ENCODE results near the gene NOS3. TPM values are rescaled to one million over a fixed set of nuclear protein-coding genes. Genes with fewer than 3 reads are reported as not detected.

NOS3 gene
- 6.7 and 13.0 TPM in 2 replicates for total RNA-seq (2014; rRNA removed; shearing (Covaris generic))

DNA sequence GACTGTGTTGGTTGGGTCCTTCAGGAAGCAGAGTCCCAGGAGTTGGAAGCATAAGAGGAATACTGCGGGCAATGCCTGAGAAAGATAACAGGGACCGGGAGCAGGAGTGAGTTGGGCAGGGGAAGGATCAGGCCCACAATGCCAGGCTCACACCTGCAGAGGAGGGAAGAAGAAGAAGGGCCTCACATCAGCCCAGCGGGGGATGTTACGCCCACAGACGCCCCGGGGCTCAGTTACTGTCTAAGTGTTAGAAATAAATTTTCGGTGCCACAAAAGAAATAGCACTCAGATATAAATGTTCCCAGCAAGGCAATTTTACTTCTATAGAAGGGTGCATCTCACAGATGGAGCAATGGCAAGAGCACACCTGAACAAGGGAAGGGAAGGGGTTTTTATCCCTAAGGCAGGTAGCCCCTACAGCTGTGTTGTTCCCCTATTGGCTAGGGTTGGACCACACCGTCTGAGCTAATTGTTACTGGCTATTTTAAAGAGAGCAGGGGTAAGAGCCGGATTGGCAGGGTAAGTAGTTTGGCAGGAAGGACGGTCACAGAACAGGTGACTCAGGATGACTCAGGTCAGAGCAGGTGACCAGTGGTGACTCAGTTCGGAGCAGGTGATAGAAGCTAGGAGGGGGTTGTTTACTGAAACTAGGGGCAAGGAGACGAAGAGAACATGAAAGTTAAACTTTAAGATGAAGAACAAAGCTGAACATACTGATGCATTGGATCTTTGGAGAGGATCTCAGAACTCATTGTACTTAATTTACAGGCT is at the start of gene NOS3:
Gene NOS3 (plus strand): TSS at position 602 of the 771 bp plus-strand sequence. CDS start 2,787 bp downstream, outside the sequence.
- DNase-seq (ENCODE audit: low spot score): no peak

DNA sequence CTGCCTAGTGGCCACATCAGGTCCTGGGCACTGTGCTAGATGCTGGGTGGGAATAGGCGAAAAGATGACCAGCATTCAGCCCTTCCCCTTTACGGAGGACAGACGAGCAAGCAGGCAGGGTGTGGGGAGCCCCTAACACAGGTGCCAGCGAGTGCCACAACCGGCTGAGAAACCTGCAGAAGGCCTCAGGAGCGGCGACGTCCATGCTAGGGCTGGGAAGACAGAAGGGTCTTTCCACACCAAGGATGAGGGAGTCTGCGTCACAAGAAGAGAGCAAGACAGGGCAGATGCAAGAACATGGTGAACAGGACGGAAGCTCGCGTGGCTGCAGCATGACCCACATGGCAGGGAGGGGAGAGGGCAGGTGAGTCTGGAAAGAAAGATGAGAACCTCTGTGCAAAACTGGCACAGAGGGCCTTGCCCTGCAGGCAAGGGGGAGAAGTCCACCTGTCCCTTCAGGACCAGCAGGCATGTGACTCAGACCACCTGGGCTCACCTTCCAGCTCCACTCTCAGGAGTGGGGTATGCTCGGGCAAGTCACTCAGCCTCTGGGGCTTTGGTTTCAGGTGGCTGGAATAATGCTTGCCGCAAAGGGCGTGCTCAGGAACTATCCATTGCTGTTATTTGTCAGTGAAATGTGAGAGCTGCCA is 49.3 kb upstream of the NOS3 start:
- no peak for DNase-seq (ENCODE audit: low spot score)

DNA sequence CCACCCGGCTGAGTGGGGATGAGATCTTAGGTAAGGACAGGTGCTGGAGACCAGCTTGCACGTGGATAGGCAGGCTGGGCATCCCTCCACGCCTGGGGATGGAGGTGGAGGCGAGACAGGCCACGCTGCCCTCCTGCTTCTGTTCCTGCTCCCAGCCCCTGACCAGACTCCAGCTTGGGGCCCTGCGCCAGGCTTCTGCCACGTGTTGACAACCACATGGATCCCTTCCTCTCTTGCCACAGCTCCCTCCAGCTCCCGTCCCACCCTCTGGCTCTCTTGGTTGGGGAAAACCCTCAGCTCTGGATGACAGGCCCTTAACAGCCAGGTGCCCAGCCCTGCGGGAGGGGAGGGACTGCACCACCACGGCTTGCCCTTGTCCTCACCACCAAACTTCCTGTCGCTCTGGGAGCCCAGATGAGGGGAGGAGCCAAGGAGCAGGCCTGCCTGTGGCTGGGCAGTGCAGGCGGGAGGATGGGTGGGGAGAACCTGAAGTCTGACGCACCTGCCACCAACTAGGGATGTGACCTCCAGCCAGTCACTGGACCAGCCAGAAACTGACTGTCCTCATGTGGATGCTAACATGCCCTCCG is 48.7 kb upstream of the NOS3 start:
- peak; percentile 77 for DNase-seq (ENCODE audit: low spot score)

DNA sequence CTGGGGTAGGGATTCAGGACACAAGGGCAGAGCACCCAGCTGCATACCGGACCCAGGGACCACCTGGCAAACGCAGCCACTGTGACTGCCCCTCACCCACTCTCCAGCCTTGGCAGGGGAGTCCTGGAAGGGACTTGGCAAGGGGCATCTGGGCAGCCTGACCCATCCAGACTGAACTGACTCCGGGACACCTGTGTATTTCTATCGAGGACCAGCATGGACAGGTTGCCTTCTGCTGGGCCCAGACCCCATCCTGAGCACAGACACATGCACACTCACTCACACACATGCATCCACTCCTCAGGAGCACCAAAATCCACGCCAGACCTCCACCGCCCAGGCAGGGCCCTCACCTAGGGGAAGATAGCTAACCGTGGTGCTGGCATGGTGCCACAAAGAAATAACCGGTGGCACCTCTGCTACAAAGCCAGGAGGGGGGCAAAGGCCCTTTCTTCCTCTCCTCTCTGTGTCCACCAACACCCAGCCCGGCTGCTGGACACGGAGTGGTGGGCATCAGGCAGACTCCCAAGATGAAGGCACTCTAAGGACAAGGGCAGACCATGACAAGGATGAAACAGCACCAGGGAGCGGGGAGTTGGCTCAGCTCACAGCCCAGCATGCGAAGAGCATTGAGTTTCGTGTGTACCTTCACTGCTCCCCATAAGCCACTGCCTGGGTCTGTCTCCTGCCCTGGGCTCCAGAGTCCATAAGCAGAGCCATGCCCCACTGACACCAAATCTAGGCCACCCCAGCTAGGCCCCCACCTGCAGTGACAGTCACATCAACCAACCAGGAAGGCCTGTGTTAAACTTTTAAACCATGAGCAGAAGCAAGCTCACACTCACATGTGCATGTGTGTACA is 48.0 kb upstream of the NOS3 start:
- DNase-seq (ENCODE audit: low spot score): no peak

DNA sequence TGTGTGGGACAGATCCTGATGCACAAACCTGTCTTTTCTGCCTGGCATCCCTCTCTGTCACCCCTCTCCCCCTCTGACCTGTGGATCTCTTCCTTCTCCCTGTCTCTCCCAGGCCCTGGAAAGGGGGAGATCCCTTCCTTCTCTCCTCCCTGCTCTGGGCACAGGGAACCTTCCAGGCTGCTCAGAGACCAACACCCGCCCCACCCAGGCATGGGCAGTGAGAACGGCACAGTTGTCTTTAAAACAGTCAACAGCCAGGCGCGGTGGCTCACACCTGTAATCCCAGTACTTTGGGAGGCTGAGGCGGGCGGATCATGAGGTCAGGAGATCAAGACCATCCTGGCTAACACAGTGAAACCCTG is 47.4 kb upstream of the NOS3 start:
- DNase-seq (ENCODE audit: low spot score): no peak

DNA sequence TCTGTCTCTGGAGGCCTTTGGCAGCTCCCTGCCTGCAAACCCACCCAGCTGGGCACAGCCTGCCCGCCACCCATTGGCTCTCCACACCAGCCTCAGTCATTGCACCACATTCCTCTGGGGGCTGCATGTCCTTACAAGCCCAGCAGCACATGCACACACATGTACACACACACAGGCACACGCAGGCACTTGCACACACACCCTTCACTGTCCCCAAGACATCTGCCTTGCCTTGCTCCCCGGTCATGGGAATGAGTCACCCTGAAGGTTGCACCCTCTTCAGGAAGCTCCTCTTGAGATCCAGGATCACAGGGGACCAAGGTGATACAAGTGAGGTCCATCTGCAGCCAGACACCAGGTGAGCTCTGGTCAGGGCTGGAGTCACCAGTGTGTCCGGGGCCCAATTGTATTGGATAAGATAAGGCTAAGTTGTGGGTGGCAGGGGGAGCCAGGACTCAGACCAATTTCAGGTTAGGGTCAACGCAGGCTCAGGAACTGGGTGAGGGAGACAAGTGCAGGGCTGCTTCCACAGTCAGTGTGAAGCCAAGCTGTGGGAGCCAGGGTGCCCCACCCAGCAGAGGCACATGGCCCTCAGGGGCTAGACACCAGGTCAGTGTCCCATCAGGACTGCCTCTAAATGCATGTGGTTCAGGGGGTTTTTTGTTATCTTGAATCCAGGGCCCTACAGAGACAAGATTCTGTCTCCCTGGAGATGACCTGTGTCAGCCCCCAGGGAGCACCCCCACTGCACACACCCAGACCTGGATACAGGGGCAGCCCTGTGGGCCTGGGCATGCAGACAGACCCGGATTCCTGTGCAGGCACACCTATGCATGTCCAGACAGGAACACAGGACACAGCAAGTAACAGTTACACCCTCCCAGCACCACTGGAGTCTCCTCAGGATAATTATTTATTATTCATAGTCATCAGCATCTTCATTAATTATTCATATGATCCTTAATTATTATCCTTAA is 46.5 kb upstream of the NOS3 start:
- DNase-seq (ENCODE audit: low spot score): no peak

DNA sequence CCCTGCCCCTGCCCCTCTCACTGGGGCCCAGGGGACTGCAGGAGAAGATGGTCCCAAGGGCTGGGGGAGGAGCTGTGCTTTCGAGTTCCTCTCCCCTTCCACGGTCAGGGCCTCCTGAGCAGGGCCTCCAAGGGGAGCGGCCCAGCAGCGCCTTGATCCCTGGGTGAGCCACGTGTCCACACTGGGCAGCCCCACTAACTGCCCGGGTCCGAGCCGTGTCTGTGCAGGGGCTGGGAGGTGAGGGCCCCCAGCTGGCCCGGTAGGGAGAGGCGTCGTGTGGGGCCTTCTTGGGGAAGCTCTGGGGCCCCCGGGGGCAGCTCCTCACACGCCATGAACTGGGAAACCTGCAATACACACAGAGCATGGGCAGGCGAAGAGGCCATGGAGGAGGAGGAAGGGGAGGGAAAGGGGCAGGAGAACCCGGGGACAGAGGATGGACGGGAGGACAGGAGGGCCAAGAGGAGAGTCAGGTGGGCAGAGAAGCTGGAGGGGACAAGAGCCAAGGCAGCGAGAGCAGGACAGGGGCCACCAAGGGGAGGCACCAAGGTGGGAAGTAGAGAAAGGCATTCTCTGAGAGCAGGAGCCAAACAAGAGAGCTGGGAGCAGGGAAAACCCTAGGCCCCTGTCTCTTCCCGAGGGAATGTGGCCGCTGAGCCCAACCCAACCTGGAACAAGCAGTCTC is 45.5 kb upstream of the NOS3 start:
- DNase-seq (ENCODE audit: low spot score): no peak

DNA sequence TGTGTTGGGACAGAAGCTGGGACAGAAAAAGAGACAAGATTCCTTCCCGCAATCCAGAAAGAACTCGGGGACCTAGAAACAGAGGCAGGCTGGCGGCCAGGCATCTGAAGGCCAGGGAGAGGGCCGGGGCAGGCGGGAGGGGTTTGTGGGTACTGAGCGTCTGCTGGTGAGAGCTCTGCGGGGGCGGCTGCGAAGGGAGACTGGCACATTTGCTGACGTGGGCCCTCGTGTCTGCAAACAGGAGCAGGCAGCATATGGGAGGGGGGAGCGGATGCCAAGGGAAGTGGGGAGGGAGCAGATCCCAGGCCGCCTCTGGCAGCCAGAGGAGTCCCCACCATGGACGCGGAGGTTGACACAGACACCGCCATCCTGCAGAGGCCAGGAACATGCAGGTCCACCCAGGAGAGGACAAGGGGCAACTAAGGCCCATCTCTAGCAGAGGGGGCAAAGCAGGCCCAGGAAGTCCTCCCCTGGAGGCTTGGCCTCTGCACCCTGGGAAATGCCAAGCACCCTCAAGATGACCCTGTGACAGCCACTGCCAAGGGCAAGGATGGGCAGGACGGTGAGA is 44.9 kb upstream of the NOS3 start:
- DNase-seq (ENCODE audit: low spot score): no peak

DNA sequence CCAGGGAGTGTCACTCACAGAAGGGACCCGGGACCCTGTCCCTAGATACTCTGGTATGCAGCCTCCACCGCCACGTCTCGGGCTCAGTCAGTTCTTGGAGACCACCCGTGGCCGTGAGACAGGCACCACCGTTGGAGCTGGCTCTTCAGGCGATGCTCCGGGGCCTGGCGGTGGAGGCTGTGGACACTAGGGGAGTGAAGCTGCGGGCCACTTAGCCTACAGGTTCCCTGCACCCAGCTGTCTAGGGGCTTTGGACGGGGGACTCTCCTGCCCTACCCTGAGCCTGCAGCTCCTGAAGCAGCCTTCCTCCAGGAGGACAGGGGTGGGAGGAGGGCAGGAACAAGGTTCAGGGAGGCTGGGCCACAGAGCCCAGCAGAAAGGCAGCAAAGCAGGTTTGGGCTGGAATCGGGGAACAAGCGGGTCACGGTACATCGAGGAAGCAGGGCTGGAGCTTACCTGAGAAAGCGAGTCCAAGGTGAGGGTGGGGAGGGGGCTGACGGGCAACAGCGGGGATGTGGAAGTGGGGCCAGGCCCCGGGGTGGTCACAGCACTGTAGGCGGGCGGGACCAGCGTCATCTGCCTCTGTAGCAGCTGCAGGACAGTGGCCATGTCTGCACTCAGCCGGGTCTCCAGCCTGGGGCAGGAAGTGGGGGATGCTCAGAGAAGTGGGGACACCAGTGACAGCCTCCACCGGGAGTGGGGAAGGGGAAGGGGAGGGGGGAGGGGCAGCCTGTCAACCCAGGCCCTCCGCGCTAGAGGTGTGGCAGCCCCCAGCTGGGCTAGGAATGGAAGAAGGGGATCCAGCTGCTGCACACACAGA is 44.2 kb upstream of the NOS3 start:
- no peak for DNase-seq (ENCODE audit: low spot score)

DNA sequence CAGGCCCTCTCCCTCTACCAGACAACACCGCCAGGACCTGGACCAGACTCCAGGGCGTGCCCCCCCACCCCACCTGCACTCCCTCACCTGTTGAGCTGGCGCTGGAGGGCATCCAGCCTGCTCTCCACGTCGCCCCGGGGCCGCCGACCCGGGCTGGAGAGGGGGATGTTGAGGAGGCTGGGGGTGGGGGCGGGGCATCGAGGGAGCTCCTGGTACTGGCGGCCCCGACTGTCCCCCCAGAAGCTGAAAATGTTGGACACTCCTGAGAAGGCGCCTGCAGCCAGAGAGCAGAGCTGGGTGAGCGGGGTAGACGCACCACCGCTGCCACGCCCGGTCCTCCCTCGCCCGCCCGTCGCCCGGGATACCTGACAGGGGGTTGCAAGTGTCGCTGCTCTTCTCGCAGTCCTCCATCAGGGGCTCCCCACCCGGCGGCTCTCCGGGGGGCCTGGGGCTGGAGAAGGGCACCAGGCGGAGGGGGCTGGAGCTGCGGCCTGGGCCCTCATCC is 43.5 kb upstream of the NOS3 start:
- DNase-seq (ENCODE audit: low spot score): no peak

DNA sequence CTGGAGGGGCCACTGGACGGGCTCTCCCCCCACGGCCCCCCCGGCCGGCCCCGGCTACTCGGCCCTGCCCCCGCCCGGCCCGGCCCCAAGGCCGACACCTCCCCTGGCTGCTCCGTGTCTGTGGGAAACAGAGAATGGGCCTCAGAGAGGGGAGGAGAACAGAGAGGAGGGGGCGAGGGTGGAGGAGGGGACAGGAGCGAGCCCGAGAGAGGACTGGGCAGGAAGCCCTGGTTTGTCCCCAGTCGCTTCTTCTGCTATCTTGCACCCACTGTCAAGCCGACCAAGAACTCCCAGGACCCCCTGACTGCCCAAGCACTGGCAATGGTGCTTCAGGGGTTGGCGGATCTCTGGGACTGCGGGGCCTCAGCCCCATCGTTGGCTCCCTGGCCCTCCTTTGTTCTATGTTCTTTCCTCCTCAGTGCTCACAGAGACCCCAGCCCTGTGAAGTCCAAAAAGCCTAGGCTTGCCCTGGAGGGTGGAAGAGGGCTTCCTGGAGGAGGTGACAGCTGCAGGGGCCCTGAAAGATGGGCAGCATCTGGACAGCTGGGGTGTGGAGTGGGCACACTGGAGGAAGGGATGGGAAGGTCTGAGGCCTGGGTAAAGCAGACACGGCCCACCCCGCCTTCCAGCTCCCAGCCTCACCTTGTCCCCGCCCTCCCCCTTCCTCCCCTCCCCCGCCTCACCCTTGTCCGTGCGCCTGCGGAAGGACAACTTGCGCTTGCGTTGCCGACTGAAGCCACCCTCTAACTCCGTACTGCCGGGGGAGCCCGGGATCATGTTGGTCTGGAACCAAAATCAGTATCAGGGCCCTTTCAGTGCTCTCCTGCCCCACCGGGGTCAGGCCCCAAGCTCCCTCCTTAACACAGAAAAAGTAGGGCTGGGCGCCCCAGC is 42.8 kb upstream of the NOS3 start:
- no peak for DNase-seq (ENCODE audit: low spot score)

DNA sequence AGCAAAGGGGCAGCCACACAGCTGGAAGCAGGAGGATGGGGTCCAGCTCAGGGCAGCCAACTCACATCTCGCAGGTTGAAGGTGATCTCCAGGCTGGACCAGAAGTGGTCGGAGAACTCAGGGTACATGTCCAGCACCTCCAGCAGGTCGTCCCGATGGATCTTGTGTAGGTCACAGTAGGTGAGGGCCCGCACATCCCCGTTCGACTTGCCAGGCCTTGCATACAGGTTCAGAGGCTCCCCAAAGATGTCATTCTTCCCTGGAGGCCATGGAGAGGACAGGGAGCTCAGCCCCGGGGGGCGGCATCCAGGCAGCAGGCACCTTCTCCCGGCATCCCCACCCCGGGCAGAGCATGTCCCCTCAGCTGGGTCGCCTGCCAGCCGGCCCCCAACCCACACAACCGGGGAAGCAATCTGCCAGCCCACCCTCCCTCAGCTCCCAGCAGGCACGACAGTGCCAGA is 42.0 kb upstream of the NOS3 start:
- no peak for DNase-seq (ENCODE audit: low spot score)

DNA sequence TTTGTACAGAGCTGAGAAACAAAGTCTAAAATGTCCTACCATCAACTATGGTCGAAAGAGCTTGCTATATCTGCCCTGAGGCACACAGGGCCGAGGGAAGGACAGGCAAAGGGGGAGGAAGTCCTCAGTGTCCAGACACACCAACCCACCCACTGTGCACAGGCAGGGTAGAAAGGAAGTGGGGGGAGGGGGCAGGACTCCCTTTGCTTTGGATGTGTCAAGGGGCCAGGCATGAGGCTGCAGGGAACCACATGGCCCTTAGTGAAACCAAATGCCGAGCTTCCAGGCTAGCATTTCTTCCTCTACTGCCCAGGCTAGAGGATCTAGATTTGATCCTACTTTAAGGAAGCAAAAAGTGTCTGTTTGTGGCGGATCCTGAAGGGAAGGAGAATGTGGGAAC is 41.3 kb upstream of the NOS3 start:
- no peak for DNase-seq (ENCODE audit: low spot score)

DNA sequence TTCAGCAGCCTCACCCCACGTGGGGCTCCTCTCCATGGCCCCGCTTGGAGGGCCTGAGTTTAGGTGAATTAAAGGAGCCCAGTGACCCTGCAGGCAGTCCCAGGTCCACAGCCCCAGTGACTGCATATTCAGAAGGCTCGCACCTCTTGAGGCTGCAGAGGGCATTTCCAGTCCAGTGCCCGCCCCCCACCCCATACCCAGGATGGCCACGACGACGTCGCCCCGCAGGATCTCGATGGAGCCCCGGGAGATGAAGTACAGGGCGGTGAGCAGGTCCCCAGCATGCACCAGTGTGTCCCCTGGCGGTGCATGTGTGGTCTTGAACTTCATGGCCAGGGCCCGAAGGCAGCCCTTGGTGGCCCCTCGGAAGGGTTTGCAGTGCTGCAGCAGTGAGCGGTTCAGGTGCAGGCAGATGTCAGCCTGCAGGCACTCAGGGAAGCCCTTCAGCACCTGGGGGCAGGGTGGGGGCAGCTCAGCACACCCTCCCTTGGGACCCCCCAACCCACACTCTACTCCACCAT is 40.8 kb upstream of the NOS3 start:
- DNase-seq (ENCODE audit: low spot score): no peak

DNA sequence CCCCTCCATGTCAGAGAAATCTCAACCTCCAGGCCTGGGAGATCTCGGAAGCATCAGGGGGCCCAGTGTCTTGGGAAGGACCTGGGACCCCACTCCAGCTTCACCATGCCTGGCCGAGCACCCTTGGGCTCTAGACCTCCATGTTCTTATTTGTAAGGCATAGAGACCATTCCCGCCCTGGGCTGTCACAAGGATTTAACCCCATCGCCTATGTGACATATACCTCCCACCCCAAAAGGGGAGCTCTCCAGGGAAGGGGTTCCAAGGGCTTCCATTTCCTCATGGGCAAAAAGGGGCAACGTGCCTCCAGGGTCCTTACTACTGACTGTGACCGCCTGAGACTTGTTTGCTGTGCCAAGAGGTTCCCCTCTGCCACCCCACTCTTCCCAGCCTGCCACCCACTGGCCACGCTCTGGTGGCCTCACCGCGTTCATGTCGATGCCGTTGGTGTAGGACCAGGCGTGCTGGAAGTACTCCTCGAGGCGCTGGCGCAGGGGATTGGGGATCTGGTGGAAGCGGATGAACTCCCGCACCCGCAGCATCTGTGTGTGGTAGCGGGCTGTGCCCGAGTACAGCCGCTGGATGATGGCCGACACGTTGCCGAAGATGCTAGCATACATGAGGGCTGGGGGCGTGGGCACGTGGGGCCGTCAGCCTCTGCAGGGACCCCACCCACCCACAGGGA is 40.2 kb upstream of the NOS3 start:
- no peak for DNase-seq (ENCODE audit: low spot score)

DNA sequence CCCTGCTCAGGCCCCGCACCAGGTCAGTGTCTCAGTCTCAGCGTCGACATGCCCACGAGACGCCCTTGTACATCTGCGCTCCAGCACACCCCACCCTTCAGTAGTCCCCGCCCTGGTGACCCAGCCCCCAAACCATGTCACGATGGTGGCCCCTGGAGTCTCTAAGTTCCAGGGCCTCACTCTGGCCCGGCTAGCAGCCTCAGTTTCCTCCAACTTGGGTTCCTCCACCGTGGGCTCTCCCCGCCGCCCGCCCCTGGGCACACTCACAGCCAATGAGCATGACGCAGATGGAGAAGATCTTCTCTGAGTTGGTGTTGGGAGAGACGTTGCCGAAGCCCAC is 39.7 kb upstream of the NOS3 start:
- no peak for DNase-seq (ENCODE audit: low spot score)

DNA sequence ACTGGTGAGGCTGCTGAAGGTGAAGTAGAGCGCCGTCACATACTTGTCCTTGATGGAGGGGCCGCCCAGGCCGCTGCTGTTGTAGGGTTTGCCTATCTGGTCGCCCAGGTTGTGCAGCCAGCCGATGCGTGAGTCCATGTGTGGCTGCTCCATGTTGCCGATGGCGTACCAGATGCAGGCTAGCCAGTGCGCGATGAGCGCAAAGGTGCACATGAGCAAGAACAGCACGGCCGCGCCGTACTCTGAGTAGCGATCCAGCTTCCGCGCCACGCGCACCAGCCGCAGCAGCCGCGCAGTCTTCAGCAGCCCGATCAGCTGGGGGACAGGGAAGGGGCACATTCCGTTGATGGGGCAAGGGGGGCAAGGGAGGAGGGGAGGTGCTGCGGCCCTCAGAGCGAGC is 39.3 kb upstream of the NOS3 start:
- no peak for DNase-seq (ENCODE audit: low spot score)

Measured in HT-29 (cell line).